Stimulated activated CD8-positive, alpha-beta memory T cell treated with anti-CD3 and anti-CD28 coated beads, Interleukin-15, amount 100 ng/mL, for 4 hours (primary cell): ENCODE measurements around the gene INAFM2.

Source experiments
- DNase-seq, 2 donors: peaks; one replicate each; pipeline ENCODE4 v3.0.0-alpha.2; 2020; ENCODE audit warnings: low read depth in 2 of 2

Gene INAFM2

GRCh38 chr15:40363611-40364010 is 40.1 kb downstream of the INAFM2 start:
- no peak for DNase-seq

- no peak for DNase-seq
Observed at GRCh38 chr15:40364251-40364650, 40.8 kb downstream of the INAFM2 start.

- no peak for DNase-seq
Observed at GRCh38 chr15:40365016-40365415, 41.5 kb downstream of the INAFM2 start.

GRCh38 chr15:40365624-40366456 is 42.3 kb downstream of the INAFM2 start:
- DNase-seq = no peak

GRCh38 chr15:40366457-40367370 is 43.2 kb downstream of the INAFM2 start:
- no peak for DNase-seq

GRCh38 chr15:40367371-40367685 is 43.8 kb downstream of the INAFM2 start:
- no peak for DNase-seq

GRCh38 chr15:40367686-40368611 is 44.5 kb downstream of the INAFM2 start:
- peak; percentile 77 to 78 for DNase-seq

GRCh38 chr15:40368719-40369473 is 45.4 kb downstream of the INAFM2 start:
- DNase-seq = no peak

- no peak for DNase-seq
Observed at GRCh38 chr15:40369474-40369869, 46.0 kb downstream of the INAFM2 start.

GRCh38 chr15:40369971-40370370 is 46.5 kb downstream of the INAFM2 start:
- no peak for DNase-seq

- no peak for DNase-seq
Observed at GRCh38 chr15:40372981-40373380, 49.5 kb downstream of the INAFM2 start.
